ENCODE measurements around the gene TANC1.
"Not testable (repeated sequence)": the region's sequence is repeated elsewhere in the genome, so short reads cannot be mapped to it uniquely, and the experiment has no call there.

TANC1 gene

DNA sequence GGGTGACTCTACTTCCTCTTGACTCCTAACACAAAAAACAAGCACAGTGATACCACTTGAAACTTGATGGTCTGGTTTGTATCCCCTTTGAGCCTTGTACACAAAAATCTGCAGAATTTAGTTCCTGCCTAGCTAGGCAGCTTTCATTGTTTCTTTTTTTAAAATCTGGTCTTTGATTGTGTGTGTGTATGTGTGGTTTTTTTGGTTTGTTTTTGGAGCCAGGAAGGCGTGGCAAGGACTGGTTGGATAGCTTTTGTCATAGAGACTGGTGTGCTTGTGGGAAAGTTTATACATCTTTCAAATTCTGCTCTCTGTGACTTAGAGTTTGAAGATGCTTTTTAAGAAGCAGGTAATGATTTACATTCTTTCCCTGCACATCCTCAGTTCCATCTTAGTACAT is 127.4 kb downstream of the TANC1 start:
- Histone ChIP-seq H3K27me3 (ENCODE audit: insufficient read depth, low read length) (no peaks in the 10 kb centered on the region), H3K36me3 (ENCODE audit: insufficient read depth, low read depth, low read length) (no peaks in the 10 kb centered on the region), H3K9ac (ENCODE audit: low read depth, low read length) (no peak overlapping the region), H3K27ac (ENCODE audit: low read length) (no peak overlapping the region), H3K4me3 (ENCODE audit: low read length) (no peak overlapping the region), H3K9me3 (ENCODE audit: insufficient read depth, low read depth, low read length) (peaks cover 9% of the 10 kb centered on the region; the same call in 1 of the 2 replicates), H3K4me1 (ENCODE audit: insufficient read depth, low read length) (no peaks in the 10 kb centered on the region)

DNA sequence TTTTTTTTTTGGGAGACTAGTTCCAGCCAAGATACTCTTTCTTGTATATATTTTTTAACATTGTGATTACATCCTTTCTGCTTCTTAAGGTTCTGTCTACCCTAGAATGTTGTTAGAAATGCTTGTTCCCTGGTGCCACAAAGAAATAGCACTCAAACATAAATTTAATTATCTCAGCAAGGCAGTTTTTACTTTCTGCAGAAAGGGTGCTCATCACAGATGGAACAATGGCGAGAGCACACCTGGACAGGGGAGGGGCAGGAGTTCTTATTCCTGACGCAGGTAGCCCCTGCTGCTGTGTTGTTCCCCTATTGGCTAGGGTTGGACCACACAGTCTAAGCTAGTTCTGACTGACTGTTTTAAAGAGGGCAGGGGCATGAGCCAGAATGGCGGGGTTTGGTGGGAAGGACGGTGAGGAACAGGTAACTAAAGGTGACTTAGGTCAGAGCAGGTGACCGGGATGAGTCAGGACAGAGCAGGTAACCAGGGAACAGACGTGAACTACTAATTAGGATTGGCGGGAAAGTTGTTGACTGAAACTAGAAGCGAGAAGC is 127.9 kb downstream of the TANC1 start:
- not testable (repeated sequence) for H3K4me3 ChIP-seq (ENCODE audit: low read length); H3K9ac ChIP-seq (ENCODE audit: low read depth, low read length); H3K9me3 ChIP-seq (ENCODE audit: insufficient read depth, low read depth, low read length); H3K4me1 ChIP-seq (ENCODE audit: insufficient read depth, low read length); H3K36me3 ChIP-seq (ENCODE audit: insufficient read depth, low read depth, low read length); H3K27ac ChIP-seq (ENCODE audit: low read length); H3K27me3 ChIP-seq (ENCODE audit: insufficient read depth, low read length)

DNA sequence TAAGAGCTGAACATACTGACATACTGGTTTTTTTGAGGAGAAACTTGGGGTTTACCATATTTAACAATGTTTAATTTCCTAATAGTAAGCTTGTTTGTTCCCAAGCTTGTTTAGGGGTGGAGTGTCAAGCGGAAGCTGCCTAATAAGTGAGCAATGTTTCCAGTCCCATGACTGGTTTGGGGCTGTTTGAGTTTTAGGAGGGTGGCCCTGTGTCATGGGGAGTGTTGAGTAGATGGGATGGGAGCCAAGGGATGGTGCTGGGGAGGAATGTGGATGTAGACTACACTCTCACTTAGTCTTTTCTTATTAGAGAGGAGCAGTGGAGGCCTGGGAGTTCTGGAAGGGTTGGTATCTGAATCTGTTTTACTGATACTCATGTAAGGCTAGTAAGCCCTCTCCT is 128.5 kb downstream of the TANC1 start:
- H3K27me3 ChIP-seq (ENCODE audit: insufficient read depth, low read length) = no peaks in the 10 kb centered on the region
- H3K4me3 ChIP-seq (ENCODE audit: low read length) = no peak overlapping the region
- H3K27ac ChIP-seq (ENCODE audit: low read length) = no peak overlapping the region
- H3K4me1 ChIP-seq (ENCODE audit: insufficient read depth, low read length) = no peaks in the 10 kb centered on the region
- H3K9me3 ChIP-seq (ENCODE audit: insufficient read depth, low read depth, low read length) = peaks cover 9% of the 10 kb centered on the region; the same call in 1 of the 2 replicates
- no peaks in the 10 kb centered on the region for H3K36me3 ChIP-seq (ENCODE audit: insufficient read depth, low read depth, low read length)
- no peak overlapping the region for H3K9ac ChIP-seq (ENCODE audit: low read depth, low read length)

DNA sequence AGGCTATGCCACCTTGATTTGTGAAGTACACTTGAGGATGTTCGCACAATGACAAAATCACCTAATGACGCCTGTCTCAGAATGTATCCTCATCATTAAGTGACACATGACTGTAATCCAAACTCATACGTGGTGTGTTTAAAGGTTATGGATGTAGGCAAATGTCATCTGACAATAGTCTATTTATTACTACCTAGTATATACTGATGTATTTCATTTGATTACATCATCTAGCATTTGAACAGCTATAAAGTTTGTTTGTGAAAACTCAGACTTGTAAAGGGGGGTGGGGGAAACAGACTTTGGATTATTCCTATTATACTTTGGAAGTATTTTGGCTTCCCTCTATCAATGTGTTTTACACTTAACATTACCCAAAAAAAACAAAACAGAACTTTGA is 129.9 kb downstream of the TANC1 start:
- H3K27ac ChIP-seq (ENCODE audit: low read length) = no peak overlapping the region

DNA sequence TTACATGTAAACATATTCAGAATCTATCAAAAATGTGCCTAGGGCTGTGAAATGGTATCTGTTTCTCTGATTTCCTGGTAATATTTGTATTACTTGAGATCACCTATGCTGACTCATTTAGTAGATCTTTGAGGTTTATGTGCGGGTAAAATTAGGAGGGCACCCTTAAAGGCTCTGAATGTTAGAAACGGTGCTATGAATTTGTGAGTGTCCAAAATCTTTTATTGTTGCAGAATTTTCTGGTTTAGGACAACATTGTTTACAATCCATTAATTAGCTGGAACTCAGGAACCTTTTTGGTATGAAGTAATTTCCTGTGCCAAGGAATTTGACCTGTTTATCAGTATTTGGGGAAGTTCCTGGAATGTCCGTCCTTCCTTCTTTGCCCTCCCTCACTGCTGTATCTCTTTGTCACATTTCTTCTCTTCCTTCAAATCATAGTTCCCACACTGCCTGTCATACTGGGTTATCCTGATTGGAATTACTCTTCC is 130.5 kb downstream of the TANC1 start:
- Histone ChIP-seq H3K4me1 (ENCODE audit: insufficient read depth, low read length) (no peaks in the 10 kb centered on the region), H3K27ac (ENCODE audit: low read length) (no peak overlapping the region), H3K9me3 (ENCODE audit: insufficient read depth, low read depth, low read length) (peaks cover 9% of the 10 kb centered on the region; the same call in 1 of the 2 replicates), H3K9ac (ENCODE audit: low read depth, low read length) (no peak overlapping the region), H3K36me3 (ENCODE audit: insufficient read depth, low read depth, low read length) (no peaks in the 10 kb centered on the region), H3K27me3 (ENCODE audit: insufficient read depth, low read length) (no peaks in the 10 kb centered on the region), H3K4me3 (ENCODE audit: low read length) (no peak overlapping the region)

More for the DNA sequence above, 129.9 kb downstream of the TANC1 start:
- Histone ChIP-seq H3K9ac (ENCODE audit: low read depth, low read length) (no peak overlapping the region), H3K9me3 (ENCODE audit: insufficient read depth, low read depth, low read length) (peaks cover 9% of the 10 kb centered on the region; the same call in 1 of the 2 replicates), H3K4me3 (ENCODE audit: low read length) (no peak overlapping the region), H3K36me3 (ENCODE audit: insufficient read depth, low read depth, low read length) (no peaks in the 10 kb centered on the region), H3K27me3 (ENCODE audit: insufficient read depth, low read length) (no peaks in the 10 kb centered on the region), H3K4me1 (ENCODE audit: insufficient read depth, low read length) (no peaks in the 10 kb centered on the region)

DNA sequence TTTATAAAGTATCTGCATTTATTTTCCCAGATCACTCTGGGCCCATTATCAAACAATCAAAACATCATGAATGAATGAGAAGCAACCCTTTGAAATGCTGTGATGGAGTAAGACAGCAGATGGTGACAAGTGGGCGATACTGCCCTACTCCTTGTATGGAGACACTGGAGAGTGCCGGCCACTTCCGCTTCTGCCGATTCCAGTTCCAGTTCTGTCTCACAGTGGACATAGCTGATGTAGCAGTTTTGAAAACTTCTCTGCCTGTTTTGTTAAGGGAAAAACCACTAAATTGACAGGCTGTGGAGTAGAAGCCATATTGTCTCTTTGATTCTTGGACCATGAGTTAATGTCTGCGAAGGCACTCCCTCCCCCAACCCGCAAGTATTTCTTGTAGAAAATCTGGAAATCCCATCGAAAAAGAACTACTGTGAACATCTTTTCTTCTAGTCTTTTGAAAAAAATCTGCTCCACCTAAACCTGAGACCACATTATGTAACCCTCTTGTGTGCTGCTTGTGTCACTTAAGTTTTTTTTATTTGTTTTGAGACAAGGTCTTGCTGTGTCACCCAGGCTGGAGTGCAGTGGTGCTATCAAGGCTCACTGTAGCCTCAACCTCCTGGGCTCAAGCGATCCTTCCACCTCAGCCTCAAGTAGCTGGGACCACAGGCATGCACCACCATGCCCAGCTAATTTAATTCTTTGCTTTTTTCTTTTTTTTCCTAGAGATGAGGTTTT is 133.5 kb downstream of the TANC1 start:
- Histone ChIP-seq H3K36me3 (ENCODE audit: insufficient read depth, low read depth, low read length) (no peaks in the 10 kb centered on the region), H3K27me3 (ENCODE audit: insufficient read depth, low read length) (no peaks in the 10 kb centered on the region), H3K4me3 (ENCODE audit: low read length) (no peak overlapping the region), H3K4me1 (ENCODE audit: insufficient read depth, low read length) (no peaks in the 10 kb centered on the region), H3K27ac (ENCODE audit: low read length) (no peak overlapping the region), H3K9me3 (ENCODE audit: insufficient read depth, low read depth, low read length) (no peaks in the 10 kb centered on the region), H3K9ac (ENCODE audit: low read depth, low read length) (no peak overlapping the region)

DNA sequence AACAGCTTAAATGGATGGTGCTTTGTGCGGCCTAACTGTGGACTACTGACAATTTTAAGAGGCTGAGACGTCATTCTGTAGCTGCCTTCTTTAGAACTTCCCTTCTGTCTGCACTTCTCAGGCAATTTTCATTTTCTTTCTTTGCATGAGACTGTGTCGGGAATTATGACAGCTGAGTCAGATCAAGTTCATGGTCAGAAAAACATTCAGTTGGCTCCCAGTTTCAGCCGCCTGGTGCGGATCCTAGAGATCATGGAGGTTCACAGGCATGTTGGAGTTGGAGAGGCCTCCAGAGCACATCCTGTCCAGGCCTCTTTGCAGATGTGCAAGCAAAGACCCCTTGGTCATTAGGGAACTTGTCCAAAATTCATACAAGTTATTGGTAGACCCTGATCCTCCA is 135.0 kb downstream of the TANC1 start:
- Histone ChIP-seq H3K27ac (ENCODE audit: low read length) (no peak overlapping the region), H3K4me3 (ENCODE audit: low read length) (no peak overlapping the region), H3K9ac (ENCODE audit: low read depth, low read length) (no peak overlapping the region), H3K4me1 (ENCODE audit: insufficient read depth, low read length) (no peaks in the 10 kb centered on the region), H3K27me3 (ENCODE audit: insufficient read depth, low read length) (no peaks in the 10 kb centered on the region), H3K9me3 (ENCODE audit: insufficient read depth, low read depth, low read length) (no peaks in the 10 kb centered on the region), H3K36me3 (ENCODE audit: insufficient read depth, low read depth, low read length) (no peaks in the 10 kb centered on the region)

DNA sequence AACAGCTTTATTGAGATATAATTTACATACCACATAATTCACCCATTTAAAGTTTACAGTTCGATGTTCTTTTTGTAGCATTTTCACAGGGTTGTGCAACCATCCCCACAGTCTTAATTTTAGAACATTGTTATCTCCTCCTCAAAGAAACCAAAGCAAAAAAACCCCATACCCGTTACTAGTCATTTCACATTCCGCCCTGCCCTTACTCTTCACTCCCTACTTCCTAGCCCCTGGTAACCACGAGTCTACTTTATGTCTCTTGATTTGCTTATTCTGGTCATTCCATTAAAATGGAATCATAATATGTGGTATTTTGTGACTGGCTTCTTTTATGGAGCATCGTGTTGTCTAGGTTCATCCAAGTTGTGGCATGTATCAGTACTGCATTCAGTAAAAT is 137.7 kb downstream of the TANC1 start:
- H3K9me3 ChIP-seq (ENCODE audit: insufficient read depth, low read depth, low read length) = no peaks in the 10 kb centered on the region
- H3K9ac ChIP-seq (ENCODE audit: low read depth, low read length) = no peak overlapping the region
- no peaks in the 10 kb centered on the region for H3K4me1 ChIP-seq (ENCODE audit: insufficient read depth, low read length)
- no peak overlapping the region for H3K4me3 ChIP-seq (ENCODE audit: low read length)
- no peaks in the 10 kb centered on the region for H3K27me3 ChIP-seq (ENCODE audit: insufficient read depth, low read length)
- no peak overlapping the region for H3K27ac ChIP-seq (ENCODE audit: low read length)
- no peaks in the 10 kb centered on the region for H3K36me3 ChIP-seq (ENCODE audit: insufficient read depth, low read depth, low read length)

DNA sequence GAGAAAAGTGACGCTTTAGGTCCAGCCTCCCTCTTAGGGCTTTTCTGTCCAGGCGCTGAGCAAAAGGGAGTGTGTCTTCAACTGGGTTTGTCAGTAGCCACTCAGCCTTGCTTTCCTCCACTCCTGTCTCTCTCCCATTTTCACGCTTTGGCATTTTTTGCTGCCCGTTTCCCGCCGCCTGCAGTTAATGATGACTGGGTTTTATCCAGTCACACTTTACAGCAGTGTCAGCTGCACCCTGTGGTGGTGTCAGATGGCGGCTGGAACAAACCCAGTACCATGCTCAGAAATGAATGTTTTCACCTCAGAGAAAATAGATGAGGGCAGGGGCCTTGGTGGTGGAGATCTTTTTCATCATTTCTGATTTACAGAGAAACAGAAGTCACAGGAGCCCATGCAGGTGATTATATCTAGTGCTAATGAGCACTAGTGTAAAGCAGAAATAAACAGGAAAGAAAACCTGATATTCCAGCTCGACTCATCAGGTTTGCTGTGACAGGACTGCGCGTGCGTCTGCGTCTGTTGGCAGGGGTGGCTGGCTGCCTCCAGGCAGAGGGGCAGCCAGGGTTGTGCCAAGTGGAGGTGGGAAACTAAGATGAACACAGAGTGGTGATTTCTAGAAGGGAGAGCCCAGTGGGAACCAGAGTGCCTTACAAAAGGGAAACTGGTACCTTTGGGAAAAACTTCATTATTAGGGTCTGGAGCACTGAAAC is 139.9 kb downstream of the TANC1 start:
- H3K27ac ChIP-seq (ENCODE audit: low read length) = no peak overlapping the region
- H3K9ac ChIP-seq (ENCODE audit: low read depth, low read length) = no peak overlapping the region
- H3K36me3 ChIP-seq (ENCODE audit: insufficient read depth, low read depth, low read length) = no peaks in the 10 kb centered on the region
- no peaks in the 10 kb centered on the region for H3K4me1 ChIP-seq (ENCODE audit: insufficient read depth, low read length)
- no peaks in the 10 kb centered on the region for H3K27me3 ChIP-seq (ENCODE audit: insufficient read depth, low read length)
- H3K4me3 ChIP-seq (ENCODE audit: low read length) = no peak overlapping the region
- no peaks in the 10 kb centered on the region for H3K9me3 ChIP-seq (ENCODE audit: insufficient read depth, low read depth, low read length)

DNA sequence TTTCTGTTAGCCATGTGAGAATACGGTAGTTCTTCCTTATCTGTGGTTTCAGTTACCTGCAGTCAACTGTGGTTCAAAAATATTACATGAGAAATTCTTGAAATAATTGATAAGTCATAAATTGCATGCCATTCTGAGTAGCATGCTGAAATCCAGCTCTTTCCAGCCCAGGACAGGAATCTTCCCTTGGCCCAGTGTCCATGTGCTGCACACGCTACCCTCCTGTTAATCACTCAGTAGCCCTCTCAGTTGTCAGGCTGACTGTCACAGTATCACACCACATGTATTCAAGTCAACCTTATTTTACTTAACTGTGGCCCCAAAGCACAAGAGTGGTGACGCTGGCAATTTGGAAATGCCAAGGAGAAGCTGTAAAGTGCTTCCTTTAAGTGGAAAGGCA is 141.1 kb downstream of the TANC1 start:
- no peaks in the 10 kb centered on the region for H3K36me3 ChIP-seq (ENCODE audit: insufficient read depth, low read depth, low read length)
- no peaks in the 10 kb centered on the region for H3K9me3 ChIP-seq (ENCODE audit: insufficient read depth, low read depth, low read length)
- H3K9ac ChIP-seq (ENCODE audit: low read depth, low read length) = no peak overlapping the region
- H3K4me3 ChIP-seq (ENCODE audit: low read length) = no peak overlapping the region
- no peaks in the 10 kb centered on the region for H3K4me1 ChIP-seq (ENCODE audit: insufficient read depth, low read length)
- H3K27me3 ChIP-seq (ENCODE audit: insufficient read depth, low read length) = no peaks in the 10 kb centered on the region
- no peak overlapping the region for H3K27ac ChIP-seq (ENCODE audit: low read length)

DNA sequence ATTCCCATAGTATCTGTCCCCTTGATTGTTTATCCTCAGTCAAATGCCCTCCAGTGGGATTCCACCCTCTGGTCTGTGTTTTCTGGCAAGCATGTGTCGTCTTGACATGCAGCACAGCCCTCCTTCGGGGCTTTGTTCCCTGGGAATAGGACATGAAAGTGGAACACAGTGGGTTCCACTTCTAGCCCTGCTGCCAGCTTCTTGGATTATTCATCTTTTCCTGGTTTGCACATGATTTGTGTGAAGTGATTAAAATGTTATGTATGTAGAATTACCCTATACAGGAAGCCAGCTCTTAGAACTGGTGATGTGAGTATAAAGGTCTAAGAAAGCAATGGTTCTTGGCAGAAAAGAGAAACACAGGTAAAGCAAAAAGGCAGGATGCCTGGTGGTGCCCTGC is 142.3 kb downstream of the TANC1 start:
- Histone ChIP-seq H3K4me3 (ENCODE audit: low read length) (no peak overlapping the region), H3K9ac (ENCODE audit: low read depth, low read length) (no peak overlapping the region), H3K27me3 (ENCODE audit: insufficient read depth, low read length) (no peaks in the 10 kb centered on the region), H3K4me1 (ENCODE audit: insufficient read depth, low read length) (no peaks in the 10 kb centered on the region), H3K36me3 (ENCODE audit: insufficient read depth, low read depth, low read length) (no peaks in the 10 kb centered on the region), H3K9me3 (ENCODE audit: insufficient read depth, low read depth, low read length) (no peaks in the 10 kb centered on the region), H3K27ac (ENCODE audit: low read length) (no peak overlapping the region)

Measured in iPS-20b (cell line).